ENCODE measurements around the gene CHSY1.
"Not testable (repeated sequence)": the region's sequence is repeated elsewhere in the genome, so short reads cannot be mapped to it uniquely, and the experiment has no call there.

Gene CHSY1

DNA sequence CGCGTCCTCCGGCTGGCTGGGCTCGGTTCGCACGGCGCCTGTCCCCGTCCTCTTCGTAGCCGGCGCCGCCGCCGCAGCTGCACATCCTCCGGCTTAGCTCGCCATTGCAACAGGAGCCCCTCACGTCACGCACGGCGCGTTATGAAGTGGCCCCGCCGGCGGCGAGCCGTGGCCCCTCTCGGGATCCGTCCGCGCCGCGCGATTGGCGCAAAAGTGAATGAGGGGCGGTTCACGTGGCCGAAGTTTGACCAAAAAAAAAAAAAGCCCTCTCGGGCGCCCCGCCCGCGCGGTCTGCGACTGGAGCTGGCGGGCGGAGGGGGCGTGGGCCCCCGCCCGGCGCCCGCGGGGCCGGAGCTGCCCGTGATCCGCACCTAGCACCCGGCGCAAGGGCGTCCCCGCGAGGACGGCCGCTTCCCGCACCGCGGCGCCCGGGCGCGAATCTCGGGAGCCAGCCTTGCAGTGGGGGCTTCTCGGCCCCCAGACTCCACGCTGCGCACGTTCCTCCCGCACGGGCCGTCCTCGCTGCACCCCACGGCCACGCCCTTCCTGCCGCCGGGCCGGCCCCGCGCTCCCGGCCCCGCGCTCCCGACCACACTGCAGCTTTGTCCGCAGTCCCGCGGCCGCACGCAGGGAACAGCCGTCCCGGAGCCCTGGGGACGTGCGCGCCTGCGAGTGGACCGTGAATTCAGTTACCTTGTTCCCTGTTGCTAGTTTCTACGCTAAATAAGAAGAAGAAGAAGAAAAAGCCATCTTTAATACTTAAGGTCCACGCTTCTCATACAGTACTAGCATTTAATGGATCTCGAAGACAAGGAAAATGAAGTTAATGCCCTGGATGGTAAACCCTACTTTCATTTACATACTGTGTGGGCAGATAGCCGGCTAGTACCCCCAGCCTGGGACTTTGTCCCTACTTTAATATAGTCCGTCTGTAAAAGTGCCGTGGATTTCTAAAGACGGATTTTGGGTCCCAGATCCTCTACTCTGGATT lies at the start of gene CHSY1:
Gene CHSY1, minus strand, starts transcription at position 219 of the 991 bp plus-strand sequence. CDS start 592 bp downstream, outside the sequence.
- DNase-seq, result peak; percentile 77 to 86

- no peak for DNase-seq
Observed at GRCh38 chr15:101296418-101297405, 44.9 kb upstream of the CHSY1 start.

DNA sequence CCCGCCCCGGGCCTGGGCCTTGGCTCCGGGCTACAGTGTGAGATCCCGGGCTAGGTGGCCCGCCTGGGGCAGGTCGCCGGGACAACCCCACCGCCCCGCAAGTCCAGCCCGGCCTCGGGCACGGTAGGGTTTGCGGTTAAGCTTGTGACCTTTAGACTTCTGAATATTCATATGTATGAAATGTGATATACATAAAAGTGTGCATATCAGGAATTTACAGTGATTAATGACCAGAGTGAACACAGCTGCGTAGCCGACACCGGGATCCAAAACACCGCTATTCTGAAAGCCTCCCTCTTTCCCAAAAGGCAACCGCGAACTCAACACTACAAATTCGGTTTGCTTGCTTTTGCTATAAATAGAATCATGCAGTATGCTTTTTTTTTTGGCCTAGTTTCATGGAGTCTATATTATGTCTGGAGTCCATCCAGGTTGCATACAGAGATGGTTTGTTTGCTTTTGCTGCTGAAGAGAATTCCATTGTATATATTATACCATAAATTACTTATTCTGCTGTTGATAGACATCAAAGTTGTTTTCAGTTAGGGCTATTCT lies 43.8 kb upstream of the CHSY1 start:
- peak; percentile 26 to 37 for DNase-seq

- peak; percentile 93 to 94 for DNase-seq
Observed at GRCh38 chr15:101294731-101295606, 43.1 kb upstream of the CHSY1 start, which contains the start of gene SNRPA1. Gene SNRPA1, minus strand, starts transcription at chr15:101295248. Its CDS starts 70 bp downstream, at chr15:101295178.

- peak in 1 of 2 experiments; percentile 10 for DNase-seq
Observed at GRCh38 chr15:101293122-101293521, 41.3 kb upstream of the CHSY1 start.

GRCh38 chr15:101288905-101289513 lies 37.2 kb upstream of the CHSY1 start:
- peak; percentile 48 to 79 for DNase-seq

- not testable (repeated sequence) for DNase-seq
Observed at GRCh38 chr15:101287342-101287741, 35.5 kb upstream of the CHSY1 start.

GRCh38 chr15:101286471-101287114 lies 34.7 kb upstream of the CHSY1 start:
- DNase-seq, result no peak

- no peak for DNase-seq
Observed at GRCh38 chr15:101283931-101284330, 32.1 kb upstream of the CHSY1 start.

GRCh38 chr15:101280007-101280406 lies 28.2 kb upstream of the CHSY1 start:
- no peak for DNase-seq

DNA sequence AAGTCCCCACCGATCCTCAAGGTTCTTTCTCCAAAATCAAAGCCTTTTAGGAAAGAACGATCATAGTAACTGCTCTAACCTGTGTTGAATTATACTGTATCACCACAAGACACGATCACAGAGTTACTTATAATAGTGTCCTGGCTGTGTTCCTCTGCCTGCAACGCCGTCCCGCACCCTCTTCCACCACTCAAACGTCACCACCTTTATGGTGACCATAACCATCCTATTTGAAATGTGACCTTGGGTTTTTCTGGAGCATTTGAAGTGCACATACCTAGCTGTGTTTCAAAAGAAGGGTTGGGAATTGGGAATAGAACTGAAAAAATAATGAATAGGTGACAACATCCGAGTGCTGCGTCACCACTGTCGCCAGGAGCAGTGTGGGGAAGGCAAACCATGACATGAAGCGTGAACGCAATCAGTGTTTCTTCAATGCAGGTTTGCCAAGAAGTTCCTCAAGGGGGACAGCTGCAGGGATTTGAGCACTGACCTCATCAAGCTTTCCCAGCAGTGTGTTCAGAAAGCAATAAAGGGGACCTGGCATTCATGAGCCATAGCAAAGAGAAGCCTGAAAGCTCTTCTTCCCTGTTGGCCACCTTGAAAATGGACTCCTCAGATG lies 26.2 kb upstream of the CHSY1 start:
- DNase-seq, result no peak

- peak; percentile 71 to 78 for DNase-seq
Observed at GRCh38 chr15:101277038-101277822, 25.4 kb upstream of the CHSY1 start, which contains the start of gene SELENOS. Gene SELENOS, minus strand, starts transcription at chr15:101277485. Its CDS starts 68 bp downstream, at chr15:101277417.

GRCh38 chr15:101276501-101277037 lies 24.7 kb upstream of the CHSY1 start:
- DNase-seq, result peak; percentile 59 to 68

GRCh38 chr15:101275018-101275417 lies 23.2 kb upstream of the CHSY1 start:
- DNase-seq, result no peak

DNA sequence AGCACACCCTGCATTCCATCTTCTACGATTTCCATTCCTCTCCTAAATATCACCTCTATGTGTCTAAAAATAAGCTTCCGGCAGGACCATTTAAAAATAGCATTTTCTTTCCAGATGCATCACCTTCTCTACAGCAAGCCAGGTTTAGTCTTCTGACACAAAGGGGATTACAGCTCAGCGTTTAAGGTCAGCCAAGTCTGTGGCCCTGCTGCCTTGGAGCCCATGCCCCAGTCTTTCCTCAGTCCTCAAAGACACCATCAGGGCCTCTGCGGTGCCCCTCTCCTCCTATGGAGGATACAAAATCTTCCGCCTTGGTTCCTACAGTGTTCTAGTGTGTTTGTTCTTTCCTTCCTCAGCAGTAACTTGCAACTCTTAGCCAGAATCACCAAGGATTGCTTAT lies 21.7 kb upstream of the CHSY1 start:
- DNase-seq, result no peak

GRCh38 chr15:101272584-101272983 lies 20.7 kb upstream of the CHSY1 start:
- no peak for DNase-seq

GRCh38 chr15:101269479-101270223 lies 17.8 kb upstream of the CHSY1 start:
- DNase-seq, result peak in 1 of 2 experiments; percentile 21
